Measurements from ENCODE around the gene SHB. TPM values are rescaled to one million over a fixed set of nuclear protein-coding genes. Genes with fewer than 3 reads are reported as not detected.

The SHB gene
- total and polyA plus RNA-seq, 8 donors: 3.5 to 37.7 (median 8.5) TPM

DNA sequence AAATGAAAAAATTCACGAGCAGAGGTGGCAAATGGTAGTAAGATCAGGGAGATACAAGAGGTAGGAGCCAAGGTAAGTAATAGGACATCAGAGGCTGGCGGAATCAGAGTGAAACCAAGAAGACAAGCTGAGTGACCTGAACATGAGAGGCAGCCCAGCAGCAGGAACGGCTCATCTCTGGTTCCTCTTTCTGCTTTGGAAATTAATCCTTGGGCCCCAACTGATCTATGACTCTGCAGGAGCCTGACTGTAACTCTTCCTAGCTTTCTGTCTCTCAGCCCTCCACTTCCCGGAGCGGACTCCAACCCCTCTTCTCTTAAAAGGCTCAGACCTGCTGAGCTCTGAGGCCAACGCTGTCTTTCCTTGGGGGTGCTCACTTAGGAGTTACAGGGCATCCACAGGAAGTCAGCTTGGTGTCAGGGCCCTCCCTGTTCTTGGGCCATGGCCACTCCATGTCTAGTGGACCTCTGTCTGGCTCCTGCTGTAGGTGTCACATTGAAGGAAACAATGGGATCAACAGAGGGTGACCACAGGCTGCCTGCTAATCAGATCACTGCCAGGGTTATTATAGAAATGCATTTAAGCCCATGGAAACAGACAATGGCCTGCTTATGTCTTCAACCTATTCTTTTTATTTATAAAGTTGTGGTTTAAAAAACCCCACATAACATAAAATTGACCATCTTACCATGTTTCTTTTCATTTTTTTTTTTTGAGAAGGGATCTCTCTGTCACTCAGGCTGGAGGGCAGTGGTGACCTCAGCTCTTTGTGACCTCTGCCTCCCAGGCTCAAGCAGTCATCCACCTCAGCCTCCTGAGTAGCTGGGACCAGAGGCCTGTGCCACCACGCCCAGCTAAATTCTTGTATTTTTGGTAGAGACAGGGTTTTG, 22.5 kb upstream of the SHB start:
- intact Hi-C loops (cut with DNase I; ENCODE audit: low total_unique reads): no loop called here
- H3K36me3 ChIP-seq: no peaks in the 10 kb centered on the region
- peaks cover 0 to 9% (median 2%) of the 10 kb centered on the region in 4 donors for H3K4me1 ChIP-seq
- TF ChIP-seq POLR2A (IDR thresholded peaks at IDR 0.05): no peak
- no peak for TF ChIP-seq CTCF (IDR thresholded peaks at IDR 0.05)
- TF ChIP-seq EP300 (IDR thresholded peaks at IDR 0.05): no peak
- TF ChIP-seq POLR2AphosphoS5 (IDR thresholded peaks at IDR 0.05): no peak
- 85 to 92% (median 87%) methylated on average over 7 of the region's 7 CpGs for WGBS, 5 donors
- DNase-seq: no peak
- no peak overlapping the region for H3K27ac ChIP-seq
- H3K27me3 ChIP-seq: no peaks in the 10 kb centered on the region
- no peaks in the 10 kb centered on the region for H3K9me3 ChIP-seq
- no peak overlapping the region for H3K4me3 ChIP-seq

DNA sequence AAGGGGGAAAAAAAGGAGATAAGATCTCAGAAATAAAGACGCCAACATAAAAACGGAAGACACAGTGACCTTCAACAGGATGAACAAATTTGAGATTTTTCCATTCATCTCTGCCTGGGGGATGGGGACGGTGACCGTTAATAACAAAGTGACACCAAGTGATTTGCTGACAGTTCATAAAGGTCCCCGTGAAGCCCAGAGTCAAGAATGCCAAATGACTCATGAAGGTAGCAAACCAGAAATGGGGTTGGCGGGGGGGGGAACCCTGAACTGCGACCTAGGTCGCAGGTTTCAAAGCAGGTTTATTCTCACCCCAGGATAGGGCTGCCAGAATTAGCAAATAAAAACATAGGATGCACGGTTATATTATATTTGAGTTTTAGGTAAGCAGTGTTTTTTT, 21.1 kb upstream of the SHB start:
- no peak overlapping the region for H3K4me3 ChIP-seq
- no peak for DNase-seq
- no peaks in the 10 kb centered on the region for H3K9me3 ChIP-seq
- H3K27me3 ChIP-seq: no peaks in the 10 kb centered on the region
- intact Hi-C loops (cut with DNase I; ENCODE audit: low total_unique reads): no loop called here
- WGBS, 5 donors: 64 to 77% (median 67%) methylated on average over 9 of the region's 9 CpGs
- peaks cover 0 to 9% (median 2%) of the 10 kb centered on the region in 4 donors for H3K4me1 ChIP-seq
- no peaks in the 10 kb centered on the region for H3K36me3 ChIP-seq
- TF ChIP-seq EP300 (IDR thresholded peaks at IDR 0.05) (no peak), POLR2AphosphoS5 (IDR thresholded peaks at IDR 0.05) (no peak), POLR2A (IDR thresholded peaks at IDR 0.05) (no peak), CTCF (IDR thresholded peaks at IDR 0.05) (no peak)
- no peak overlapping the region for H3K27ac ChIP-seq

DNA sequence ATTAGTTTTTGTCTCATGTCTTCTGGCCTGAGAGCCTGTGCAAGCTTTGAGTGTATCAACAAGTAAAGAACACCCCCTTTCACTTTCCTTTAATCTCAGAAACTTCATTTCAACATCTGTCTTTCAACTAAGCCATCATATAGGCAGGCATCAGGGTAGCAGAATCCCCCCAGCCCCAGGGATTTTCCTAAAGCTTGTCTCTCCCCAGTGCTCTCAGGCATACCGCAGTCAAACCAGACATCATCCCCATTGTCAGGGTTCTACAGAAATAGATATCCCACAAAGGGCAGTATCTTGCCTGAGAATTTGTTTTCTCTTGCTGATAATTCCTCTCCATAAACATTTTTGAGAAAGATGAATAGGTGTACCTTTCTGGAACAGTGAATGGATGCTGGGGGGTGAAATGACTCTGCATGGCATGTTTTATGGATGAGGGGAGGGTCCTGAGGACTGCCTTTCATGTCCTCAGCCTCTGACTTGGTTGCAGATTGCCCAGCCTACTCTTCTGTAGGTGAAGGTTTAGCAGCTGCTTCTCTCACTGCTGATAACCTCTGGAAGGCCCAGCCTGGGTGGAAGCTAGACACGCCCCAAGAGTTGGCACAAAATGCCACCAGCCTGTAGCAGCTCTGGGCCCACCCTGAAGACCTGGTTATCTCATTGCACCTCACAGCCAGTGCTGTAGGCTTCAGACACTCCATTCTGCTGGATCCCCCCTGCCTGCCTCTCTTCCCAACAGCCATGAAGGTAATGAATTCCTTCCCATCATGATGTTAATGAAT, 20.5 kb upstream of the SHB start:
- H3K27ac ChIP-seq: no peak overlapping the region
- H3K9me3 ChIP-seq: no peaks in the 10 kb centered on the region
- intact Hi-C loops (cut with DNase I; ENCODE audit: low total_unique reads): loop anchor here (5.0 kb wide), 1 partner anchor 177 kb away; no protein-coding TSS in a partner anchor
- WGBS, 5 donors: 67 to 86% (median 75%) methylated on average over 2 of the region's 2 CpGs
- no peak for DNase-seq
- no peak overlapping the region for H3K4me3 ChIP-seq
- H3K27me3 ChIP-seq: no peaks in the 10 kb centered on the region
- no peaks in the 10 kb centered on the region for H3K36me3 ChIP-seq
- no peak for TF ChIP-seq EP300 (IDR thresholded peaks at IDR 0.05)
- TF ChIP-seq CTCF (IDR thresholded peaks at IDR 0.05): no peak
- no peak for TF ChIP-seq POLR2A (IDR thresholded peaks at IDR 0.05)
- no peak for TF ChIP-seq POLR2AphosphoS5 (IDR thresholded peaks at IDR 0.05)
- peaks cover 0 to 9% (median 2%) of the 10 kb centered on the region in 4 donors for H3K4me1 ChIP-seq
